Activated CD4-positive, alpha-beta memory T cell treated with anti-CD3 and anti-CD28 coated beads, Interleukin-2, amount 10 ng/mL, durations not matched to agents 7 days and 5 days (primary cell): ENCODE results near the gene C14orf93. TPM values are rescaled to one million over a fixed set of nuclear protein-coding genes. Genes with fewer than 3 reads are reported as not detected.
A peak's percentile ranks its signal among the peaks of the same experiment; 100 is the strongest.

ENCODE experiments used
- CTCF ChIA-PET: fragments of 350-600 bp; sonication (Branson Sonifier 250); formaldehyde crosslinking; loops from one replicate; lab custom pipeline; 2021; ENCODE audit warnings: antibody characterized with exemption, inconsistent platforms; lab: Charles Lee
- POLR2A ChIA-PET: fragments of 350-600 bp; sonication (Branson Sonifier 250); formaldehyde crosslinking; loops from one replicate; lab custom pipeline; 2021; ENCODE audit warnings: antibody characterized with exemption; lab: Charles Lee
- DNase-seq: peaks from one replicate; pipeline ENCODE4 v3.0.0-alpha.2; 2020
- H3K27ac Mint-ChIP-seq: one replicate; pipeline ENCODE4 v1.8.0; 2021; ENCODE audit warnings: mild to moderate bottlenecking, mixed read lengths
- H3K27me3 Mint-ChIP-seq: one replicate; pipeline ENCODE4 v1.8.0; 2021; ENCODE audit warnings: mixed read lengths
- H3K36me3 Mint-ChIP-seq: one replicate; pipeline ENCODE4 v1.8.0; 2021; ENCODE audit warnings: low read depth, mixed read lengths
- H3K4me1 Mint-ChIP-seq: one replicate; pipeline ENCODE4 v1.8.0; 2021; ENCODE audit warnings: mixed read lengths
- H3K4me3 Mint-ChIP-seq: one replicate; pipeline ENCODE4 v1.8.0; 2021; ENCODE audit warnings: mild to moderate bottlenecking, mixed read lengths
- H3K9me3 Mint-ChIP-seq: one replicate; pipeline ENCODE4 v1.8.0; 2021; ENCODE audit warnings: mixed read lengths
- total RNA-seq, 2 experiments: library from RNA; stranded (reverse); gene quantifications; one replicate each; pipeline ENCODE4 v1.2.3, GENCODE V29; 2021

The C14orf93 gene
- total RNA-seq, 2 experiments from 2014 or later = 9.4 to 10.4 TPM

DNA sequence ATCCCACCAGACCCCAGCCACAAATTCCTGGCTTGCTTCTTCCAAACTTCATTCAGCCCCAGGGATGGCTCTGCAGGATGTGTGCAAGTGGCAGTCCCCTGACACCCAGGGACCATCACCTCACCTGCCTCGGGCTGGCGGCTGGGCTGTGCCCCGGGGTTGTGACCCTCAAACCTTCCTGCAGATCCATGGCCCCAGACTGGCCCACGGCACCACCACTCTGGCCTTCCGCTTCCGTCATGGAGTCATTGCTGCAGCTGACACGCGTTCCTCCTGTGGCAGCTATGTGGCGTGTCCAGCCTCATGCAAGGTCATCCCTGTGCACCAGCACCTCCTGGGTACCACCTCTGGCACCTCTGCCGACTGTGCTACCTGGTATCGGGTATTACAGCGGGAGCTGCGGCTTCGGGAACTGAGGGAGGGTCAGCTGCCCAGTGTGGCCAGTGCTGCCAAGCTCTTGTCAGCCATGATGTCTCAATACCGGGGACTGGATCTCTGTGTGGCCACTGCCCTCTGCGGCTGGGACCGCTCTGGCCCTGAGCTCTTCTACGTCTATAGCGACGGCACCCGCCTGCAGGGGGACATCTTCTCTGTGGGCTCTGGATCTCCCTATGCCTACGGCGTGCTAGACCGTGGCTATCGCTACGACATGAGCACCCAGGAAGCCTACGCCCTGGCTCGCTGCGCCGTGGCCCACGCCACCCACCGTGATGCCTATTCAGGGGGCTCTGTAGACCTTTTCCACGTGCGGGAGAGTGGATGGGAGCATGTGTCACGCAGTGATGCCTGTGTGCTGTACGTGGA, 32.4 kb upstream of the C14orf93 start, which contains the start of gene PSMB11:
Gene PSMB11, plus strand, starts transcription at position 51 of the 804 bp plus-strand sequence. Its CDS starts 14 bp downstream, at position 65.
- Mint-ChIP-seq H3K27me3 (no peaks in the 10 kb centered on the region), H3K9me3 (no peaks in the 10 kb centered on the region), H3K27ac (no peak within 1 kb of the TSS), H3K36me3 (no peaks in the 10 kb centered on the region), H3K4me1 (no peaks in the 10 kb centered on the region), H3K4me3 (no peak within 1 kb of the TSS)
- DNase-seq = no peak
- POLR2A ChIA-PET = interaction anchor here (1.2 kb wide), 1 partner anchor 36 kb away, joined by 5 read pairs; no protein-coding TSS in a partner anchor
- CTCF ChIA-PET = interaction anchor here (1.9 to 2.2 kb wide), 2 partner anchors 14 to 27 kb away, joined by 6 to 7 read pairs; no protein-coding TSS in a partner anchor

DNA sequence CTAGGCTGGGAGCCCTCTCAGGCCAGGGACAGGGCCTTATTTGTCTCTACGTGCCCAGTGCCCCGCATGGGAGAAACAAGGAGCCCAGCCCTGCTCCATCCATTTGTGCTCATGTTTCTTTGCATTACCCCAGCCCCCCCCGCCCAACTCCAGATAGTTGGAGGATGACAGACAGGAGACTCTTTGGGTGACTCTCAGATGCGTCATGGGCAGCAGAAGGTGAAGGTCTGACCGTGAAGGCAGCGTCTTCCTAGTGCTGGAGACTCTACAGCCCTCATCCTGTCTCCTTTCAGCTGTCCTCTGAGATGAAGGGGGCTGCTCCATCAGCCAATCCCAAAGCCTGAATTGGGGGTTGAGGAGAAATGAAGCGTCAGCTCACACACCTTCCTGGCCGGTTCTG, 31.8 kb upstream of the C14orf93 start:
- no peak overlapping the region for H3K4me3 Mint-ChIP-seq
- POLR2A ChIA-PET = interaction anchor here (1.2 kb wide), 1 partner anchor 35 kb away, joined by 5 read pairs; no protein-coding TSS in a partner anchor

DNA sequence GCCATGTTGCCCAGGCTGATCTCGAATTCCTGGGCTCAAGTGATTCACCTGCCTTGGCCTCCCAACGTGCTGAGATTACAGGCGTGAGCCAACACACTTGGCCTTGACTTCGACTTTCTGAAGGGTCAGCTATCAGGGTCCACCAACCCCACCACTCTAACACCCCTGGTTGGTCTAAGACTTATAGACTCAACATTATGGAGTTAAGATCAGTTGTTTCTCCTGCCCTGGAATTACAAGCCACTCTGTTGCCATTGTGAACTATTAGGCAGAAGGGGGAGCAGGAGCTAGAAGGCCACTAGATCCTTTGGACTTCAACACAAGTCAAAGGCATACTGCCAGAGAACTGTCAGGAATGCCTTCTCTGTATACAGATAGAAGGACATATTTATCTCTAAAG, 30.2 kb upstream of the C14orf93 start:
- Mint-ChIP-seq H3K9me3 (no peaks in the 10 kb centered on the region), H3K36me3 (no peaks in the 10 kb centered on the region), H3K4me3 (no peak overlapping the region), H3K4me1 (peaks cover 10% of the 10 kb centered on the region), H3K27me3 (no peaks in the 10 kb centered on the region), H3K27ac (no peak overlapping the region)
- no peak for DNase-seq
- ChIA-PET POLR2A (interaction anchor here (0.9 to 1.0 kb wide), 2 partner anchors 11 to 33 kb away, joined by 3 read pairs; no protein-coding TSS in a partner anchor), CTCF (interaction anchor here (0.6 to 3.1 kb wide), 5 partner anchors 13 to 221 kb away, joined by 3 to 8 read pairs (median 4); no protein-coding TSS in a partner anchor)

More for the DNA sequence above, 31.8 kb upstream of the C14orf93 start:
- H3K4me1 Mint-ChIP-seq = peaks cover under 1% of the 10 kb centered on the region
- CTCF ChIA-PET = interaction anchor here (1.9 to 3.1 kb wide), 3 partner anchors 14 to 56 kb away, joined by 6 to 8 read pairs (median 7); no protein-coding TSS in a partner anchor
- no peak overlapping the region for H3K27ac Mint-ChIP-seq
- no peak for DNase-seq
- no peaks in the 10 kb centered on the region for H3K9me3 Mint-ChIP-seq
- H3K36me3 Mint-ChIP-seq = no peaks in the 10 kb centered on the region
- no peaks in the 10 kb centered on the region for H3K27me3 Mint-ChIP-seq

DNA sequence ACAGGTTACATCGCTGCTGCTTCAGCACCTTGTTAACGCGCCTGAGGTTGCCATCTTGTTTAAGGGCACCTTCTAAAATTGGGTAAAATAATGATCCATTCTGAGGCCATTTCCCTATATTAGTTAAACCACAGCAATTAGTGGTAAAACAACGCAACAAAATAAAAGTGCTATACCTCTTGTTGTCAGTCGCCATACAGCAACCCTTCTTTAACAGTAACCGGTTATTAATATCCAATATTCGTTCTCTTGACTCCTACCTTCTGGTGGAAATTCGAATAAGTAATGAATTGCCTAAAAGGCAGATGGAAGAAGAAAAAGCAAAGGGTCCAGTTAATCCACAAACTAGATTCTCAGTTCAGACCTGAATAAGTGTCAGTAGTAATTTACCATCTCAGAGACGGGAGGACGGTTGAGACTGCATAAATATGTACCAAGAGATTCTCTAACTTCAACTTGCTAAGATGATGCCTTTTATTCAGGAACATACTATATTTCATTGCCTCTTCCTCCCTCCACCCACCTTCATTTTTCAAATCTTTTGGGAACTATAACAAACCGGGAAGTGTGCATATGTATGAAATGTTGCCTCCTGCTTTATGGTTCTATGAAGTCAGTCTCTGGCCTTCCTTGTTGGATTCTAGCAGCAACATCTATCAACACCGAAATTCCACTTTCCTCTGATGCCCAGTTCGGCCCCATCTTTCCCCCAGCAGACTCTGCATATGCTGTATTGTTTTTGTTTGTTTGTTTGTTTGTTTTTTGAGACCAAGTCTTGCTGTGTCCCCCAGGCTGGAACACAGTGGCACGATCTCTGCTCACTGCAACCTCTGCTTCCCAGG, 25.6 kb upstream of the C14orf93 start:
- CTCF ChIA-PET = interaction anchor here (2.1 to 2.6 kb wide), 4 partner anchors 23 to 163 kb away, joined by 5 to 16 read pairs (median 13); partner anchors contain the start of gene CDH24
- Mint-ChIP-seq H3K4me3 (peak overlapping the region; percentile 72), H3K9me3 (no peaks in the 10 kb centered on the region), H3K27ac (peak overlapping the region; percentile 86), H3K4me1 (peaks cover 36% of the 10 kb centered on the region), H3K36me3 (peaks cover 25% of the 10 kb centered on the region), H3K27me3 (no peaks in the 10 kb centered on the region)
- POLR2A ChIA-PET = interaction anchor here (1.5 to 2.6 kb wide), 4 partner anchors 27 to 106 kb away, joined by 6 to 37 read pairs (median 8); partner anchors contain the start of genes HAUS4 and PRMT5
- no peak for DNase-seq

DNA sequence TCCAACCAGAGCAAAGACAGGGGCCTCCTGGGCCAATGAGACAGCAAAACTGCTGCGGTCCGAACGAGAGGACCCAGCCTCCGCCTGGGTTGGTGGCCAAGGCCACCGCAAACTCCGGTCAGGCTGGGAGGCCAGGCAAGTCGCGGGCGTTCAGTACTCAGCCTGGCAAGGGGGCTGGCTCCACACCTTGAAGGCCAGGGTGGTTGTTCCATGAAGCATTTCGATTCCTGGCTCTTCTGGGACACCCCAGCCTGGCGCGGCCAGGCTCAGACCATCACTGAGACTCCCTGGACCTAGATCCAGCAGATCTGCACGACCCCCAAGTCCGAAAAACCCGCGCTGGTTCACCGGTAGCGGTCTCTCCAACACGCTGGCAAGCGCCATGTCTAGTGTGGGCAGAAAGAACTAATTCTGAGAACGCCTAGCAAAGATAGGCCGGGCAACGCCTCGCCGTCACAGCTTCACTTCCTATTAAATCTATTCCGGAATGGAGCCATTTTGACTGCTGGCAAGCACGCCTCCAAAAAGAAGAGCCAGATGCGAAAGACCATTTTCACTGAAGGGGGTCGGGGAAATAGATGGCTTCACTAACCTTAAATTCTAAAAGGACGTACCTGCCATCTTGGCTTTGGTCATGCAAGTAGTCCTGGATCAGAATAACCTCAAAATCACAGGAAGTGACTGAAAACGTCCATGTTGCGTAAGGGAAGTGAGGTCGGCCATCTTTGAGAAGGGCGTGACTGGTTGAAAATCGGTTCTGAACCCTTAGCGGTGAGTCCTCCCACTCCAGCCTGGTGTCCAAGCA, 24.8 kb upstream of the C14orf93 start, which contains the start of gene PSMB5:
Gene PSMB5, minus strand, starts transcription at position 403 of the 805 bp plus-strand sequence. Its CDS starts 19 bp downstream, at position 384.
- peaks cover 26% of the 10 kb centered on the region for H3K36me3 Mint-ChIP-seq
- POLR2A ChIA-PET = interaction anchor here (0.9 to 2.6 kb wide), 7 partner anchors 10 to 446 kb away, joined by 3 to 37 read pairs (median 7); partner anchors contain the start of genes ACIN1, C14orf119, DAD1 and HAUS4
- no peaks in the 10 kb centered on the region for H3K9me3 Mint-ChIP-seq
- CTCF ChIA-PET = interaction anchor here (0.7 to 2.6 kb wide), 6 partner anchors 24 to 162 kb away, joined by 3 to 16 read pairs (median 10); partner anchors contain the start of gene CDH24
- peak within 1 kb of the TSS; percentile 72 for H3K4me3 Mint-ChIP-seq
- peak; percentile 91 for DNase-seq
- no peaks in the 10 kb centered on the region for H3K27me3 Mint-ChIP-seq
- peaks cover 36% of the 10 kb centered on the region for H3K4me1 Mint-ChIP-seq
- peak within 1 kb of the TSS; percentile 86 for H3K27ac Mint-ChIP-seq

DNA sequence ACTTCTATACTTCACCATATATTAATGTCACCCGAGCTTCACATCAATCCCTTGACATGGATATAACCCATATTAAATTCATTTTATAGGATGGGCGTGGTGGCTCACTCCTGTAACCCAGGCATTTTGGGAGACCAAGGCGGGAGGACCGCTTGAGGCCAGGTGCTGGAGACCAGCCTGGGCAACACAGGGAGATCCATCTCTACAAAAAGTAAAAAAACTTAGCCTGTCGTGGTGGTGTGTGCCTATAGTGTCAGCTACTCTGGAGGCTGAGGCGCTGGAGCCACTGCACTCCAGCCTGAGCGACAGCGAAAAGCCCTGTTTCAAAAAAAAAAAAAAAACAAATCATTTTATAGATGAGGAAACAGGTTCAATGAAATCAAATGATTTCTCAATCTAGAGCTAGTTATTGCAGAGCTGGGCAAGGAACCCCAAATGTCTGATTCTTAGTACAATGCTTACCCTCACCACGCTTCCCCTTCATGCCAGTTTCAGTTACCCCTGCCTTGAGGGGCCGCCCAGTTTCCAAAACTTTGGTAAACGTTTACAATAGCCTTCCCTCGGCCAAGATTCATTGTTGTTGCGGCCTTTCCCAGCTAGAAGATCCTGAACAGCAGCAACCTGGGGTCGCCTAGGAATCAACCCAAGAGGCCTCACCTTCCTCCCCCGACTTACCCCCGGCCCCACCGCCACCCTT, 24.0 kb upstream of the C14orf93 start:
- Mint-ChIP-seq H3K27ac (peak overlapping the region; percentile 86), H3K36me3 (peaks cover 32% of the 10 kb centered on the region), H3K9me3 (no peaks in the 10 kb centered on the region), H3K4me3 (peak overlapping the region; percentile 72), H3K27me3 (no peaks in the 10 kb centered on the region), H3K4me1 (peaks cover 42% of the 10 kb centered on the region)
- no peak for DNase-seq
- ChIA-PET POLR2A (interaction anchor here (0.9 to 2.6 kb wide), 7 partner anchors 9 to 445 kb away, joined by 3 to 37 read pairs (median 7); partner anchors contain the start of genes ACIN1, C14orf119, DAD1 and HAUS4), CTCF (interaction anchor here (0.6 to 2.6 kb wide), 9 partner anchors 24 to 161 kb away, joined by 3 to 16 read pairs (median 5); partner anchors contain the start of genes CDH24 and PRMT5)

DNA sequence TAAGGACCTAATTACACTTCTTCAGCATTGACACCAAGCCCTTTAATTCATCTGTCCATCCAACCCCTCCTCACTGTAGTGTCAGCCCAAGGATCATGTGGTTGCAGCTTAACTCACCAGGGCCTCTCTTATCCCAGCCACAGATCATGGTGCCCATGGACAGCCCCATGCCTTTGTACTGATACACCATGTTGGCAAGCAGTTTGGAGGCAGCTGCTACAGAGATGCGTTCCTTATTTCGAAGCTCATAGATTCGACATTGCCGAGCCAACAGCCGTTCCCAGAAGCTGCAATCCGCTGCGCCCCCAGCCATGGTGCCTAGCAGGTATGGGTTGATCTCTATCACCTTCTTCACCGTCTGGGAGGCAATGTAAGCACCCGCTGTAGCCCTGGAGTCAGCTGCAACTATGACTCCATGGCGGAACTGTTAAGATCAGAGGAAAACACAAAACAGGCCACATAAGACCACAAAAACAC, 23.3 kb upstream of the C14orf93 start:
- Mint-ChIP-seq H3K27me3 (no peaks in the 10 kb centered on the region), H3K36me3 (peaks cover 36% of the 10 kb centered on the region), H3K27ac (peak overlapping the region; percentile 86), H3K9me3 (no peaks in the 10 kb centered on the region), H3K4me1 (peaks cover 48% of the 10 kb centered on the region), H3K4me3 (peak overlapping the region; percentile 72)
- ChIA-PET CTCF (interaction anchor here (0.6 to 2.6 kb wide), 8 partner anchors 25 to 161 kb away, joined by 3 to 16 read pairs (median 6); partner anchors contain the start of genes CDH24 and PRMT5), POLR2A (interaction anchor here (0.6 to 2.6 kb wide), 5 partner anchors 8 to 205 kb away, joined by 3 to 37 read pairs (median 9); partner anchors contain the start of genes ACIN1, C14orf119 and PRMT5)
- DNase-seq = no peak

DNA sequence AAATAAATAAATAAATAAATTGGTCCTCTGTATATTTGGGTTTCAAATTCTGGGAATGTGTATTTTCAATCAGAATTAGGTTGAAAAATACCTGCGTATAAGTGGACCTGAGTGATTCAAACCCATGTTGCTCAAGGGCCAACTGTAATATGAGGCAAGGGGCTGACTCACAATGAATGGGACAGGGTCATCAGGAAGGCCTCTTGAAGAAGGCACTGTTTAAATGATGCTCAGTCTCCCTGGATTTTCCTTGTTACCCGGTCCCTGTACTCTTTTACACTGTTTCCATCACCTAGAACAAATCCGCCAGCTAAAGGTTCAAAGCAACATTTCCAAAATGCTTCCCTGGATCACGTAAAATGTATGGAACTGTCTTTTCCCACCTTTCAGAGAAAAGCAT, 21.0 kb upstream of the C14orf93 start:
- no peaks in the 10 kb centered on the region for H3K9me3 Mint-ChIP-seq
- H3K4me1 Mint-ChIP-seq = peaks cover 53% of the 10 kb centered on the region
- H3K27me3 Mint-ChIP-seq = no peaks in the 10 kb centered on the region
- DNase-seq = no peak
- peaks cover 46% of the 10 kb centered on the region for H3K36me3 Mint-ChIP-seq
- H3K27ac Mint-ChIP-seq = no peak overlapping the region
- ChIA-PET CTCF (interaction anchor here (0.9 to 1.8 kb wide), 5 partner anchors 24 to 44 kb away, joined by 3 to 8 read pairs (median 3); no protein-coding TSS in a partner anchor), POLR2A (interaction anchor here (0.6 to 1.1 kb wide), 3 partner anchors 24 to 28 kb away, joined by 3 read pairs; partner anchors contain the start of gene CDH24)
- H3K4me3 Mint-ChIP-seq = no peak overlapping the region

DNA sequence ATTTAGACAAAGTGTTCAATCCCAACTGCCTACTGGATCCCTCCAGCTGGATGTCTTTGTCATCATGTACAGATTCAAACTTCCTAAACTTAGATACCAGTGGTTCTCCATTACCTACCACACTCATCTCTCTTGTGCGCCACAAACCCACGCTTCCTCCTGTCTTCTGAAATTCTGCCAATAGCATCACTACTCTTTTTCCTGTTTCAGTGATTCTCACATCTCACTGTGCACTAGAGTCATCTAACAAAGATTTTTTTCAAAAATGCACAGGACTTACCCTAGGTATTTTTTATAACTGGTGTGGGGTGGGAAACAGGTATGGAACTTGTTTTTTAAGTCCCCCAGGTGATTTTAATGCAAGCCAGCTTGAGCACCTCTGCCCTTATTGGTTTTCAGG, 18.9 kb upstream of the C14orf93 start:
- Mint-ChIP-seq H3K4me1 (peaks cover 51% of the 10 kb centered on the region), H3K36me3 (peaks cover 64% of the 10 kb centered on the region), H3K9me3 (no peaks in the 10 kb centered on the region), H3K4me3 (no peak overlapping the region), H3K27ac (peak overlapping the region; percentile 44), H3K27me3 (no peaks in the 10 kb centered on the region)
- ChIA-PET POLR2A (interaction anchor here (0.7 to 2.2 kb wide), 8 partner anchors 8 to 440 kb away, joined by 3 to 18 read pairs (median 3); partner anchors contain the start of genes CDH24, DAD1, HAUS4 and HOMEZ), CTCF (interaction anchor here (0.6 to 3.1 kb wide), 7 partner anchors 22 to 405 kb away, joined by 3 to 13 read pairs (median 4); partner anchors contain the start of gene CDH24)
- DNase-seq = peak; percentile 26

DNA sequence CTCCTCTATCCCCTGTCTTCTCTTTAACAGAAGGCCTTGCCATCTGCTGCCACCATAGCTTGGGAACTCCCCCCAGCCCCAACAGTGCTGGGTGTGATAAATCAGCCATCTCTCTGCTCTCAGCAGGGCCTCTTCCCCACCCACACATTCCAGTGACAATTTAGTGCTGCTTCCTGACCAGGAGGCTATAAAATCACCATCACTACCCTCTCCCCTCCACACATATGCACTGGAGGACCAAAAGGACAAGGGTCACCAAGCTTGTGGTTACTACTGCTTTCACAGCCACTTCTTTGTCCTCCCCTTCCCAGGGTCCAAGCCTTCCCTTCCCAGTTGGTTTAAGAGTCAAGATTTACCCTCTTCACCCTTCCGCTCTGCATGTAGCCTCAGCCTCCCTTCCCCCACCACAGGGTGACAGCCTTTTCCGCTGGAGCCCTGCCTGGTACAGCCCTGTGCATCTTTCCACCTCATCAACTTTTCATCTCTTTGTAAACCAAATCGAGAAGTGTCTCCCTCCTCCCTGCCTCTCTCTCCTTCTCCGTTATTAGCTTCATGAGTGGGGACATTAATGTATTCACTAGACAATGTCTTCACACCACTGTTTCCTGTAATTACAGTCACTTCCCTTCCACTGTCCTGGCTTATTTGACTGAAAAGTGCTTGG, 15.3 kb upstream of the C14orf93 start:
- Mint-ChIP-seq H3K36me3 (peaks cover 43% of the 10 kb centered on the region), H3K4me1 (peaks cover 38% of the 10 kb centered on the region), H3K27me3 (no peaks in the 10 kb centered on the region), H3K27ac (peak overlapping the region; percentile 52), H3K9me3 (no peaks in the 10 kb centered on the region), H3K4me3 (no peak overlapping the region)
- DNase-seq = no peak
- POLR2A ChIA-PET = interaction anchor here (1.0 to 2.0 kb wide), 2 partner anchors 9 to 19 kb away, joined by 5 to 14 read pairs; partner anchors contain the start of gene PSMB5
- CTCF ChIA-PET = interaction anchor here (1.2 to 2.7 kb wide), 4 partner anchors 15 to 95 kb away, joined by 4 to 12 read pairs (median 6); no protein-coding TSS in a partner anchor
